Stimulated activated CD4-positive, alpha-beta T cell treated with anti-CD3 and anti-CD28 coated beads, Interleukin-1b, Interleukin-23, amount 100 ng/mL, for 1 hour (primary cell): ENCODE results near the gene RPSA.
"Not testable (repeated sequence)": the region's sequence is repeated elsewhere in the genome, so short reads cannot be mapped to it uniquely, and the experiment has no call there.

ENCODE experiments used
- DNase-seq, 2 donors: peaks; one replicate each; pipeline ENCODE4 v3.0.0-alpha.2; 2020; ENCODE audit warnings: low read depth in 2 of 2

Gene RPSA

GRCh38 chr3:39419742-39420315 is 13.3 kb downstream of the RPSA start:
- DNase-seq: no peak

- DNase-seq: no peak
Measured at GRCh38 chr3:39420543-39420942, 14.0 kb downstream of the RPSA start.

- no peak for DNase-seq
Measured at GRCh38 chr3:39423436-39423970, 17.0 kb downstream of the RPSA start.

GRCh38 chr3:39426312-39426711 is 19.8 kb downstream of the RPSA start:
- DNase-seq: no peak

- DNase-seq: no peak
Measured at GRCh38 chr3:39427506-39427905, 21.0 kb downstream of the RPSA start.

GRCh38 chr3:39428745-39429201 is 22.3 kb downstream of the RPSA start:
- DNase-seq: no peak

- DNase-seq: no peak
Measured at GRCh38 chr3:39429466-39429865, 22.9 kb downstream of the RPSA start.

- DNase-seq: no peak
Measured at GRCh38 chr3:39432342-39432741, 25.8 kb downstream of the RPSA start.

GRCh38 chr3:39433642-39434041 is 27.1 kb downstream of the RPSA start:
- DNase-seq: no peak

- DNase-seq: no peak
Measured at GRCh38 chr3:39434574-39434973, 28.1 kb downstream of the RPSA start.

- DNase-seq: no peak
Measured at GRCh38 chr3:39435006-39435748, 28.7 kb downstream of the RPSA start.

- DNase-seq: no peak
Measured at GRCh38 chr3:39438880-39439279, 32.4 kb downstream of the RPSA start.

GRCh38 chr3:39440316-39440715 is 33.8 kb downstream of the RPSA start:
- DNase-seq: no peak

GRCh38 chr3:39443530-39443929 is 37.0 kb downstream of the RPSA start:
- no peak for DNase-seq

- no peak for DNase-seq
Measured at GRCh38 chr3:39445927-39446326, 39.4 kb downstream of the RPSA start.

- DNase-seq: no peak
Measured at GRCh38 chr3:39446444-39446843, 39.9 kb downstream of the RPSA start.

GRCh38 chr3:39447637-39448483 is 41.3 kb downstream of the RPSA start:
- DNase-seq: peak; percentile 4 to 19

- DNase-seq: no peak
Measured at GRCh38 chr3:39448506-39449233, 42.1 kb downstream of the RPSA start.

- DNase-seq: no peak
Measured at GRCh38 chr3:39449796-39450195, 43.3 kb downstream of the RPSA start.

- no peak for DNase-seq
Measured at GRCh38 chr3:39453134-39453533, 46.6 kb downstream of the RPSA start.

- DNase-seq: not testable (repeated sequence)
Measured at GRCh38 chr3:39453872-39454271, 47.4 kb downstream of the RPSA start.
